Left hindlimb (tissue), 1 donor: ENCODE results near the gene PDGFD.
"Not testable (repeated sequence)": the region's sequence is repeated elsewhere in the genome, so short reads cannot be mapped to it uniquely, and the experiment has no call there.

Experiments used
- DNase-seq: peaks from one replicate; pipeline ENCODE4 v3.0.0-alpha.2; 2018

Gene PDGFD

GRCh38 chr11:104051778-104052177, 112.2 kb downstream of the PDGFD start:
- DNase-seq: no peak

- no peak for DNase-seq
Measured at GRCh38 chr11:104049116-104049515, 114.8 kb downstream of the PDGFD start.

- DNase-seq: not testable (repeated sequence)
Measured at GRCh38 chr11:104046858-104047257, 117.1 kb downstream of the PDGFD start.

GRCh38 chr11:104046331-104046730, 117.6 kb downstream of the PDGFD start:
- no peak for DNase-seq

GRCh38 chr11:104043678-104044239, 120.2 kb downstream of the PDGFD start:
- DNase-seq: no peak

GRCh38 chr11:104043142-104043541, 120.8 kb downstream of the PDGFD start:
- DNase-seq: no peak

GRCh38 chr11:104041792-104042191, 122.2 kb downstream of the PDGFD start:
- DNase-seq: no peak

- DNase-seq: no peak
Measured at GRCh38 chr11:104036995-104037394, 127.0 kb downstream of the PDGFD start.

GRCh38 chr11:104036588-104036987, 127.4 kb downstream of the PDGFD start, which contains the start of gene DDI1:
DDI1 (plus strand) TSS chr11:104036640; CDS start chr11:104036823, 183 bp downstream.
- no peak for DNase-seq

GRCh38 chr11:104033561-104033960, 130.4 kb downstream of the PDGFD start:
- DNase-seq: no peak

GRCh38 chr11:104033134-104033533, 130.8 kb downstream of the PDGFD start:
- DNase-seq: no peak

- no peak for DNase-seq
Measured at GRCh38 chr11:104028476-104029263, 135.3 kb downstream of the PDGFD start.

- no peak for DNase-seq
Measured at GRCh38 chr11:104024572-104024971, 139.4 kb downstream of the PDGFD start.

GRCh38 chr11:104015649-104016415, 148.1 kb downstream of the PDGFD start:
- no peak for DNase-seq

GRCh38 chr11:104011044-104011443, 152.9 kb downstream of the PDGFD start:
- no peak for DNase-seq

- no peak for DNase-seq
Measured at GRCh38 chr11:104009744-104010143, 154.2 kb downstream of the PDGFD start.

- DNase-seq: no peak
Measured at GRCh38 chr11:104005234-104005855, 158.6 kb downstream of the PDGFD start.

- DNase-seq: no peak
Measured at GRCh38 chr11:104003491-104003890, 160.5 kb downstream of the PDGFD start.

GRCh38 chr11:104001561-104002056, 162.3 kb downstream of the PDGFD start:
- DNase-seq: no peak

- peak; percentile 29 for DNase-seq
Measured at GRCh38 chr11:104000798-104001197, 163.1 kb downstream of the PDGFD start.

GRCh38 chr11:103998826-103999508, 165.0 kb downstream of the PDGFD start:
- DNase-seq: no peak

GRCh38 chr11:103997082-103997481, 166.9 kb downstream of the PDGFD start:
- DNase-seq: no peak
